ENCODE results near the gene EXD3. TPM values are rescaled to one million over a fixed set of nuclear protein-coding genes. Genes with fewer than 3 reads are reported as not detected.
A peak's percentile ranks its signal among the peaks of the same experiment; 100 is the strongest.

Gene EXD3
- total and polyA plus RNA-seq, 5 donors: 7.9 to 14.6 (median 12.6) TPM

GRCh38 chr9:137314561-137315560, 108.1 kb downstream of the EXD3 start:
- Histone ChIP-seq H3K27me3 (ENCODE audit: control insufficient read depth, insufficient read depth) (no peaks in the 10 kb centered on the region), H3K9me3 (ENCODE audit: control insufficient read depth, low read length) (no peaks in the 10 kb centered on the region), H3K4me3 (ENCODE audit: low read length) (no peak overlapping the region), H3K4me1 (ENCODE audit: control insufficient read depth, insufficient read depth, low read length) (no peaks in the 10 kb centered on the region), H3K27ac (ENCODE audit: low read length) (no peak overlapping the region)
- ATAC-seq (no peak), DNase-seq (peak in 2 of 3 donors; percentile 61 to 75)
- intact Hi-C loops (cut with DNase I): no loop called here
- 64% methylated on average over 42 of the region's 42 CpGs for WGBS

GRCh38 chr9:137313956-137314560, 108.9 kb downstream of the EXD3 start:
- ATAC-seq (no peak), DNase-seq (peak in 1 of 3 donors; percentile 47)
- intact Hi-C loops (cut with DNase I): no loop called here
- H3K4me3 ChIP-seq (ENCODE audit: low read length): no peak overlapping the region
- H3K4me1 ChIP-seq (ENCODE audit: control insufficient read depth, insufficient read depth, low read length): no peaks in the 10 kb centered on the region
- no peak overlapping the region for H3K27ac ChIP-seq (ENCODE audit: low read length)
- 76% methylated on average over 24 of the region's 24 CpGs for WGBS
- H3K27me3 ChIP-seq (ENCODE audit: control insufficient read depth, insufficient read depth): no peaks in the 10 kb centered on the region
- no peaks in the 10 kb centered on the region for H3K9me3 ChIP-seq (ENCODE audit: control insufficient read depth, low read length)

GRCh38 chr9:137313326-137313936, 109.5 kb downstream of the EXD3 start:
- Histone ChIP-seq H3K27ac (ENCODE audit: low read length) (no peak overlapping the region), H3K4me3 (ENCODE audit: low read length) (no peak overlapping the region), H3K9me3 (ENCODE audit: control insufficient read depth, low read length) (no peaks in the 10 kb centered on the region), H3K27me3 (ENCODE audit: control insufficient read depth, insufficient read depth) (no peaks in the 10 kb centered on the region), H3K4me1 (ENCODE audit: control insufficient read depth, insufficient read depth, low read length) (no peaks in the 10 kb centered on the region)
- ATAC-seq (no peak), DNase-seq (no peak)
- intact Hi-C loops (cut with DNase I): no loop called here
- WGBS: 79% methylated on average over 9 of the region's 9 CpGs

- H3K4me3 ChIP-seq (ENCODE audit: low read length): no peak overlapping the region
- peak in 2 of 3 donors; percentile 41 to 57 for DNase-seq
- no peaks in the 10 kb centered on the region for H3K4me1 ChIP-seq (ENCODE audit: control insufficient read depth, insufficient read depth, low read length)
- ATAC-seq: no peak
- no peaks in the 10 kb centered on the region for H3K9me3 ChIP-seq (ENCODE audit: control insufficient read depth, low read length)
- intact Hi-C loops (cut with DNase I): no loop called here
- H3K27me3 ChIP-seq (ENCODE audit: control insufficient read depth, insufficient read depth): no peaks in the 10 kb centered on the region
- WGBS: 90% methylated on average over 6 of the region's 6 CpGs
- no peak overlapping the region for H3K27ac ChIP-seq (ENCODE audit: low read length)
These were observed 110.1 kb downstream of the EXD3 start for GRCh38 chr9:137312852-137313325.

GRCh38 chr9:137311986-137312851, 110.7 kb downstream of the EXD3 start:
- no peak for ATAC-seq
- Histone ChIP-seq H3K4me3 (ENCODE audit: low read length) (no peak overlapping the region), H3K9me3 (ENCODE audit: control insufficient read depth, low read length) (no peaks in the 10 kb centered on the region), H3K27ac (ENCODE audit: low read length) (no peak overlapping the region), H3K27me3 (ENCODE audit: control insufficient read depth, insufficient read depth) (no peaks in the 10 kb centered on the region), H3K4me1 (ENCODE audit: control insufficient read depth, insufficient read depth, low read length) (no peaks in the 10 kb centered on the region)
- WGBS: 84% methylated on average over 28 of the region's 28 CpGs
- peak in 1 of 3 donors; percentile 30 for DNase-seq
- intact Hi-C loops (cut with DNase I): no loop called here

- Histone ChIP-seq H3K4me3 (ENCODE audit: low read length) (no peak overlapping the region), H3K27me3 (ENCODE audit: control insufficient read depth, insufficient read depth) (no peaks in the 10 kb centered on the region), H3K4me1 (ENCODE audit: control insufficient read depth, insufficient read depth, low read length) (no peaks in the 10 kb centered on the region), H3K9me3 (ENCODE audit: control insufficient read depth, low read length) (no peaks in the 10 kb centered on the region), H3K27ac (ENCODE audit: low read length) (no peak overlapping the region)
- peak in 2 of 3 donors; percentile 32 to 62 for DNase-seq
- ATAC-seq: no peak
- 82% methylated on average over 27 of the region's 27 CpGs for WGBS
- intact Hi-C loops (cut with DNase I): no loop called here
These were observed 111.6 kb downstream of the EXD3 start for GRCh38 chr9:137311171-137311985.

GRCh38 chr9:137310189-137311052, 112.5 kb downstream of the EXD3 start:
- H3K27me3 ChIP-seq (ENCODE audit: control insufficient read depth, insufficient read depth): no peaks in the 10 kb centered on the region
- H3K4me1 ChIP-seq (ENCODE audit: control insufficient read depth, insufficient read depth, low read length): no peaks in the 10 kb centered on the region
- H3K9me3 ChIP-seq (ENCODE audit: control insufficient read depth, low read length): no peaks in the 10 kb centered on the region
- DNase-seq (peak in 1 of 3 donors; percentile 66), ATAC-seq (no peak)
- WGBS: 81% methylated on average over 20 of the region's 20 CpGs
- no peak overlapping the region for H3K27ac ChIP-seq (ENCODE audit: low read length)
- intact Hi-C loops (cut with DNase I): no loop called here
- no peak overlapping the region for H3K4me3 ChIP-seq (ENCODE audit: low read length)

- H3K4me1 ChIP-seq (ENCODE audit: control insufficient read depth, insufficient read depth, low read length): no peaks in the 10 kb centered on the region
- H3K4me3 ChIP-seq (ENCODE audit: low read length): no peak overlapping the region
- DNase-seq: no peak
These were observed 113.4 kb downstream of the EXD3 start for GRCh38 chr9:137309368-137310188.

More at GRCh38 chr9:137309368-137310188, 113.4 kb downstream of the EXD3 start:
- no peak for ATAC-seq
- Histone ChIP-seq H3K27ac (ENCODE audit: low read length) (no peak overlapping the region), H3K9me3 (ENCODE audit: control insufficient read depth, low read length) (no peaks in the 10 kb centered on the region), H3K27me3 (ENCODE audit: control insufficient read depth, insufficient read depth) (no peaks in the 10 kb centered on the region)
- WGBS: 85% methylated on average over 15 of the region's 15 CpGs
- intact Hi-C loops (cut with DNase I): loop anchor here in 1 of 4 donors (10.0 kb wide), 1 partner anchor 95 kb away; no protein-coding TSS in a partner anchor

All from right cardiac atrium (tissue), 5 donors.